Gastroesophageal sphincter (tissue), 4 donors: Measurements from ENCODE around the gene MINDY1. TPM values are rescaled to one million over a fixed set of nuclear protein-coding genes. Genes with fewer than 3 reads are reported as not detected.
A peak's percentile ranks its signal among the peaks of the same experiment; 100 is the strongest.

Experiments
- ATAC-seq: fragments of 150-250 bp; one replicate; pipeline ENCODE4 v1.9.1; 2016; ENCODE audit warnings: mild to moderate bottlenecking, moderate library complexity
- H3K27ac ChIP-seq, 4 donors: fragments of 200-600 bp; sonication (generic) in 3 of 4; 1 replicate in 3 of 4; 2 replicates in 1 of 4; pipeline ENCODE4 v1.5.1; 2016 to 2019
- H3K27me3 ChIP-seq: fragments of 200-600 bp; sonication (generic); one replicate; pipeline ENCODE4 v1.5.1; 2019
- H3K36me3 ChIP-seq, 2 donors: fragments of 200-600 bp; sonication (generic); one replicate each; pipeline ENCODE4 v1.5.1; 2019; ENCODE audit warnings: control low read depth in 1 of 2
- H3K4me1 ChIP-seq, 3 donors: fragments of 200-600 bp; sonication (generic); 1 replicate in 2 of 3; 2 replicates in 1 of 3; pipeline ENCODE4 v1.5.1; 2016 to 2019; ENCODE audit warnings: control low read depth in 2 of 3
- H3K4me3 ChIP-seq, 2 donors: fragments of 200-600 bp; sonication (generic); one replicate each; pipeline ENCODE4 v1.5.1; 2019; ENCODE audit warnings: mild to moderate bottlenecking in 1 of 2, moderate library complexity in 1 of 2
- H3K9me3 ChIP-seq, 3 donors: fragments of 200-600 bp; sonication (generic); one replicate each; pipeline ENCODE4 v1.5.1; 2017 to 2019; ENCODE audit warnings: control low read depth in 2 of 3
- EP300 ChIP-seq: sonication (generic); formaldehyde crosslinking; IDR thresholded peaks from one replicate; pipeline ENCODE4 v1.6.1; 2017; ENCODE audit warnings: antibody characterized with exemption, mild to moderate bottlenecking
- POLR2A ChIP-seq, 2 donors: fragments of 450-650 bp; IDR thresholded peaks; one replicate each; pipeline ENCODE4 v1.6.1; 2017; ENCODE audit warnings: antibody characterized with exemption in 2 of 2, mild to moderate bottlenecking in 2 of 2, moderate library complexity in 1 of 2
- POLR2AphosphoS5 ChIP-seq: sonication (generic); formaldehyde crosslinking; IDR thresholded peaks from one replicate; pipeline ENCODE4 v1.6.1; 2017; ENCODE audit warnings: antibody characterized with exemption
- WGBS, 2 donors: methylation state at CpG; one replicate each; pipeline ENCODE4 v1.1.5; 2018; ENCODE audit warnings: low coverage in 1 of 2; 5-methylcytosine and 5-hydroxymethylcytosine counted together
- total RNA-seq, 4 donors: library from RNA; depleted of rRNA; stranded (reverse); fragments of >200 nt; gene quantifications; one replicate each; pipeline ENCODE4 v1.1.0, GENCODE V29; 2016
- TF ChIP-seq, protein P1 (sequence below), 4 experiments: fragments of 200-600 bp in 2 of 4; fragments of 450-650 bp in 2 of 4; sonication (generic) in 1 of 4; IDR thresholded peaks; one replicate each; pipeline ENCODE4 v1.5.1; 2017 to 2019; ENCODE audit warnings: antibody characterized with exemption in 4 of 4, mild to moderate bottlenecking in 2 of 4, moderate library complexity in 2 of 4

The MINDY1 gene
- total RNA-seq, 4 donors from 2014 or later = 21.2 to 39.2 (median 33.2) TPM

DNA sequence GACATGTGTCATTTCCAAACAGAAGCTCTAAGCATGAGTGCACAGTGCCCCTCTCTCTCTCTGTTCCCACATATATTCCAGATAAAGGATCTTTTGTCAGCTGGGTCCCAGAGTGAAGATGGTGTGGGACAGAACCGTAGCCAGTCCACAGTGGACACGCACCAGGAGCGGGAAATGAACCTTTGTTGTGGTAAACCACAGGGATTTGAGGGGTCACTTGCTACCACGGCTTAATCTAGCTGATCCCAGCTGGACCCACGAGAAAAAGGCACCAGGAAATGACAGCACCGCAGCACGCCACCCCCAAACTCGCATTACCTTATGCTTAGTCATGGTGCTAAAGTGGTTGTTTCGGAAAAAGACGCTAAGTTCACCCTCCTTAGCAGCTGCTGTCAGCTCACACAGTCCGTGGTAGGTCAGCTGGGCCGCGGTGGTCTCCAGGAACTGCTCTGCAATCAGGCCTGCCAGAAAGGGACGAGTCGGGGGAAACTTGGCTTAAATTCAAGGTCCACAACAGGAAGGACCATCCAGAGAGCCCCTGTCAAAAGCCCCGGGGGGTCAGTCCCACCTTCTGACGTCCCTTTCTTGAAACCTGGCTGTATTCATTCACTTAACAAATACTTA lies 7.5 kb downstream of the MINDY1 start:
- no peak for TF ChIP-seq POLR2A (IDR thresholded peaks at IDR 0.05)
- TF ChIP-seq, protein P1, sequence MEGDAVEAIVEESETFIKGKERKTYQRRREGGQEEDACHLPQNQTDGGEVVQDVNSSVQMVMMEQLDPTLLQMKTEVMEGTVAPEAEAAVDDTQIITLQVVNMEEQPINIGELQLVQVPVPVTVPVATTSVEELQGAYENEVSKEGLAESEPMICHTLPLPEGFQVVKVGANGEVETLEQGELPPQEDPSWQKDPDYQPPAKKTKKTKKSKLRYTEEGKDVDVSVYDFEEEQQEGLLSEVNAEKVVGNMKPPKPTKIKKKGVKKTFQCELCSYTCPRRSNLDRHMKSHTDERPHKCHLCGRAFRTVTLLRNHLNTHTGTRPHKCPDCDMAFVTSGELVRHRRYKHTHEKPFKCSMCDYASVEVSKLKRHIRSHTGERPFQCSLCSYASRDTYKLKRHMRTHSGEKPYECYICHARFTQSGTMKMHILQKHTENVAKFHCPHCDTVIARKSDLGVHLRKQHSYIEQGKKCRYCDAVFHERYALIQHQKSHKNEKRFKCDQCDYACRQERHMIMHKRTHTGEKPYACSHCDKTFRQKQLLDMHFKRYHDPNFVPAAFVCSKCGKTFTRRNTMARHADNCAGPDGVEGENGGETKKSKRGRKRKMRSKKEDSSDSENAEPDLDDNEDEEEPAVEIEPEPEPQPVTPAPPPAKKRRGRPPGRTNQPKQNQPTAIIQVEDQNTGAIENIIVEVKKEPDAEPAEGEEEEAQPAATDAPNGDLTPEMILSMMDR (IDR thresholded peaks at IDR 0.05) = no peak
- TF ChIP-seq EP300 = no peak
- TF ChIP-seq POLR2AphosphoS5 = no peak
- Histone ChIP-seq H3K36me3 (peaks cover 0 to 63% of the 10 kb centered on the region in 2 donors), H3K9me3 (no peaks in the 10 kb centered on the region), H3K4me3 (no peak overlapping the region), H3K27ac (peak overlapping the region in 1 of 4 donors; percentile 27), H3K27me3 (no peaks in the 10 kb centered on the region), H3K4me1 (peaks cover 0 to 40% (median 24%) of the 10 kb centered on the region in 3 donors)
- WGBS, 2 donors = 33 to 62% methylated on average over 1 to 4 of the region's 17 CpGs
- ATAC-seq = no peak

DNA sequence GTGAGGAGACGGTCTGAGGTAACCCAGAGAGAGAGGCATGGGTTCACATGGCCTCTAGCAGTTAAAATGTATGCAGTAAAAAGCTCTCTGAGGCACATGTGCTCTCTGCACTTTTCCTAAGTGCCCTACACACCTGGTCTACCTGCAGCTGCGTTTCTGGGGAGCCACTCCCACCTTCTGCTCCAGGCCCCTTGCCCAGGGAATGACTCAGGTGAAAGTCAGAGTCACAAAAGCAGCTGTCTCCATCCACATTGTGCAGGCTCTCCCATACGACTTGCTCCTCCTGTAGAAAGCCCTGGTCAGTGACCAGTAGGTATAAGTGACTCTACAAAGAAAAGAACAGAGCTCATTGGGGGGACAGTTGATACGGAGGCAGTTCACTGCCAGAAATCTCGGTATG lies 8.8 kb downstream of the MINDY1 start:
- no peak for ATAC-seq
- H3K4me3 ChIP-seq = no peak overlapping the region
- WGBS, 2 donors = 93 to 100% methylated on average over 1 to 3 of the region's 5 CpGs
- no peaks in the 10 kb centered on the region for H3K27me3 ChIP-seq
- no peak overlapping the region for H3K27ac ChIP-seq
- H3K4me1 ChIP-seq = peaks cover 0 to 28% (median 12%) of the 10 kb centered on the region in 3 donors
- TF ChIP-seq POLR2A (IDR thresholded peaks at IDR 0.05) = no peak
- TF ChIP-seq, protein P1 (IDR thresholded peaks at IDR 0.05) = no peak
- H3K9me3 ChIP-seq = no peaks in the 10 kb centered on the region
- H3K36me3 ChIP-seq = peaks cover 0 to 63% of the 10 kb centered on the region in 2 donors

DNA sequence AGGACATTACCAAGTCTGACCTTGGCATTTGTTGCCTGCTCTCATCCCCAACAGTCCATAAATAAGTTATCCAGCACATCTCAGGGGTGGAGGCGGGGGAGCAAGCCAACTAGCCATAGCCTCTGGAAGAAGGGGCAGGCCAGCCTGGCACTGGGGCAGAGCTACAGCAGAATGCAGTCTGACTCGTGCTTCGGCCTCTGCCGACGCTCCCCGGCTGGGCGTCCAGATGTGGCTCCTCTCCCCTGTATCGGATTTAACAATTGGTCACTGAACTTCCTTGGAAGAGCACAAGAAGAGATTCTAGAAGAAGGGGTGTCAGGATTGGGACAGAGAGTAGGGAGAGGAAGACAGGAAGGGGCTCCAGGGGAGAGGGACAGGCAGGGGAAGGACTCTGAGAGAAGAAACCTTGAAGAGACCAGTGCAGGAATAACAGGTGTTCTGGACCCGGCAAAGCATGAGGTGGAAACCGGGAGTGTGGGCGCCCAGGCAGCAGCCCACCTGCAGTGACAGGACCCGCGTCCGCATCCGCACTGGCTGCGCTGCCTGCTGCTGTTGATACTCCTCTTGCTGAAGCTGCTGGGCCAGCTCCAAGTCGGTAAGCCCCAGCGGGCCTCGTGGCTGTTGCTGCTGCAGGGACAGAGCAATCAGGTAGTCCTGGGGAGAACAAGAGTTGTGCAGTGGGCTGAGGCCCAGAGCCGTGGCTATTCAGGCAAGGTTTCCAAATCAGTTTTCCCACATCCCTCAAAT lies 9.4 kb downstream of the MINDY1 start:
- 80% methylated on average over 7 of the region's 20 CpGs; no CpG with 5 or more reads in 1 of the 2 donors for WGBS, 2 donors
- no peak overlapping the region for H3K27ac ChIP-seq
- H3K4me3 ChIP-seq = no peak overlapping the region
- no peak for ATAC-seq
- peaks cover 0 to 21% (median 7%) of the 10 kb centered on the region in 3 donors for H3K4me1 ChIP-seq
- TF ChIP-seq, protein P1 (IDR thresholded peaks at IDR 0.05) = no peak
- TF ChIP-seq POLR2A (IDR thresholded peaks at IDR 0.05) (no peak), EP300 (no peak), POLR2AphosphoS5 (no peak)
- H3K27me3 ChIP-seq = no peaks in the 10 kb centered on the region
- H3K36me3 ChIP-seq = peaks cover 0 to 59% of the 10 kb centered on the region in 2 donors
- H3K9me3 ChIP-seq = no peaks in the 10 kb centered on the region

DNA sequence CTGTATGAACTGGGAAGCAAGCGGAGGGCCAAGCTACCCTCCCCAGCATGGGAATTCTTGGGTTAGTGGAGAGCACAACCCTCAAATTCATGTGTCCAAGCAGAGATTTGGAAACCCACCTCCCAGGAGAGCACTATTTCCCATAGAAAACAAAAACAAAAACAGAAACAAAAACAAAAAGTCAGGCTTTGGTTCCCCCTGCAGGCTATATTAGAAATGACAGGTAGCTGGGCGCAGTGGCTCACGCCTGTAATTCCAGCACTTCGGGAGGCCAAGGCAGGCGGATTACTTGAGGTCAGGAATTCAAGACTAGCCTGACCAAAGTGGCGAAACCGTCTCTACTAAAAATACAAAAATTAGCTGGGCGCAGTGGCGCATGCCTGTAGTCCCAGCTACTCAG lies 10.8 kb downstream of the MINDY1 start:
- Histone ChIP-seq H3K4me3 (no peak overlapping the region), H3K36me3 (peaks cover 0 to 45% of the 10 kb centered on the region in 2 donors), H3K27me3 (no peaks in the 10 kb centered on the region), H3K4me1 (peaks cover 0 to 17% (median 7%) of the 10 kb centered on the region in 3 donors), H3K27ac (peak overlapping the region in 3 of 4 donors; percentile 63 to 65 (median 63)), H3K9me3 (no peaks in the 10 kb centered on the region)
- WGBS, 2 donors = 25 to 50% methylated on average over 4 to 9 of the region's 9 CpGs
- TF ChIP-seq POLR2AphosphoS5 = no peak
- TF ChIP-seq EP300 = no peak
- TF ChIP-seq, protein P1 (IDR thresholded peaks at IDR 0.05) = peak in 3 of 4 experiments; percentile 79 to 89 (median 83)
- TF ChIP-seq POLR2A (IDR thresholded peaks at IDR 0.05) = no peak
- ATAC-seq = peak; percentile 75

DNA sequence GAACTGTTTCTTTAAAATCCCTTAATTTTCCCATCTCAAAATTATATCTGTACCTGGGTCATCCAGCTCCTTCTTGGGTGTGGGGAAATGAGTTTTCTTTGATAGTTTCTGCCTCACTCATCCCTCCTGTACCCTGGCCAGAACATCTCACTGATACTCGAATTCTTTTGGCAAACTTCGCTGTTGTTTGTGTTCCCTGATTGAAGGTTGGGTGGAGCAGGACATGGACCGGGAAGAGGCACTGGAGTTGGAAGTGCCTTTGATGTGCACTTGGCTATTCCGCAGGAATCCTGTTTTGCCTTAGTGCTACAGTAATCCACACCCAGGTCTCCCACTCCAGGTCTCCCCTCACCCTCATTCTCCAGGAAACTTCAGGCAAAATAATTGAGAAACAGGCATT lies 11.2 kb downstream of the MINDY1 start:
- Histone ChIP-seq H3K4me3 (no peak overlapping the region), H3K36me3 (peaks cover 0 to 41% of the 10 kb centered on the region in 2 donors), H3K27ac (peak overlapping the region in 3 of 4 donors; percentile 63 to 65 (median 63)), H3K27me3 (no peaks in the 10 kb centered on the region), H3K4me1 (peaks cover 0 to 17% (median 7%) of the 10 kb centered on the region in 3 donors), H3K9me3 (no peaks in the 10 kb centered on the region)
- ATAC-seq = peak; percentile 67
- WGBS, 2 donors = 11 to 34% methylated on average over 3 to 4 of the region's 4 CpGs
- no peak for TF ChIP-seq POLR2A (IDR thresholded peaks at IDR 0.05)
- TF ChIP-seq, protein P1 (IDR thresholded peaks at IDR 0.05) = no peak
- TF ChIP-seq POLR2AphosphoS5 = no peak
